Measurements from ENCODE around the gene TMEM161B. TPM values are rescaled to one million over a fixed set of nuclear protein-coding genes. Genes with fewer than 3 reads are reported as not detected.

Gene TMEM161B
- polyA plus RNA-seq, 1 donor from 2014 or later, result 72.0 TPM

- Histone ChIP-seq H3K4me3 (ENCODE audit: low read length) (no peak overlapping the region), H3K9me2 (ENCODE audit: insufficient read depth, low read length) (no peaks in the 10 kb centered on the region), H3F3A (ENCODE audit: insufficient read depth, low read length, poor library complexity, severe bottlenecking) (no peaks in the 10 kb centered on the region), H3K36me3 (ENCODE audit: insufficient read depth, low read length) (peaks cover 5% of the 10 kb centered on the region), H3K27ac (ENCODE audit: low read length) (no peak overlapping the region), H3K9me3 (ENCODE audit: low read length) (no peaks in the 10 kb centered on the region), H4K20me1 (ENCODE audit: insufficient read depth) (no peaks in the 10 kb centered on the region), H3K4me2 (ENCODE audit: low read length) (no peak overlapping the region), H3K9ac (ENCODE audit: low read length) (no peak overlapping the region), H3K79me2 (replicated peaks; ENCODE audit: insufficient read depth, low read length) (no peaks in the 10 kb centered on the region), H2AFZ (ENCODE audit: low read depth, low read length) (no peak overlapping the region), H3K27me3 (ENCODE audit: insufficient read depth, low read depth, low read length) (no peaks in the 10 kb centered on the region)
- no peak for TF ChIP-seq POLR2AphosphoS5 (IDR thresholded peaks at IDR 0.05)
- TF ChIP-seq TAF1 (IDR thresholded peaks at IDR 0.05; ENCODE audit: low read depth), result no peak
- TF ChIP-seq, protein P1, sequence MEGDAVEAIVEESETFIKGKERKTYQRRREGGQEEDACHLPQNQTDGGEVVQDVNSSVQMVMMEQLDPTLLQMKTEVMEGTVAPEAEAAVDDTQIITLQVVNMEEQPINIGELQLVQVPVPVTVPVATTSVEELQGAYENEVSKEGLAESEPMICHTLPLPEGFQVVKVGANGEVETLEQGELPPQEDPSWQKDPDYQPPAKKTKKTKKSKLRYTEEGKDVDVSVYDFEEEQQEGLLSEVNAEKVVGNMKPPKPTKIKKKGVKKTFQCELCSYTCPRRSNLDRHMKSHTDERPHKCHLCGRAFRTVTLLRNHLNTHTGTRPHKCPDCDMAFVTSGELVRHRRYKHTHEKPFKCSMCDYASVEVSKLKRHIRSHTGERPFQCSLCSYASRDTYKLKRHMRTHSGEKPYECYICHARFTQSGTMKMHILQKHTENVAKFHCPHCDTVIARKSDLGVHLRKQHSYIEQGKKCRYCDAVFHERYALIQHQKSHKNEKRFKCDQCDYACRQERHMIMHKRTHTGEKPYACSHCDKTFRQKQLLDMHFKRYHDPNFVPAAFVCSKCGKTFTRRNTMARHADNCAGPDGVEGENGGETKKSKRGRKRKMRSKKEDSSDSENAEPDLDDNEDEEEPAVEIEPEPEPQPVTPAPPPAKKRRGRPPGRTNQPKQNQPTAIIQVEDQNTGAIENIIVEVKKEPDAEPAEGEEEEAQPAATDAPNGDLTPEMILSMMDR (IDR thresholded peaks at IDR 0.05; ENCODE audit: poor library complexity, severe bottlenecking), result no peak
- no peak for TF ChIP-seq SMC3 (conservative IDR thresholded peaks at IDR 0.05; ENCODE audit: poor library complexity)
- no peak for TF ChIP-seq EZH2 (IDR thresholded peaks at IDR 0.05; ENCODE audit: borderline replicate concordance, insufficient read depth, low read length, poor library complexity, severe bottlenecking)
- no peak for TF ChIP-seq RAD21 (conservative IDR thresholded peaks at IDR 0.05)
- no peak for TF ChIP-seq REST (IDR thresholded peaks at IDR 0.05; ENCODE audit: borderline replicate concordance)
- no peak for TF ChIP-seq EP300 (conservative IDR thresholded peaks at IDR 0.05; ENCODE audit: poor library complexity, severe bottlenecking)
Observed at GRCh38 chr5:88288528-88289197, 20.0 kb upstream of the TMEM161B start.

GRCh38 chr5:88287846-88288527, 19.3 kb upstream of the TMEM161B start:
- Histone ChIP-seq H3K9me2 (ENCODE audit: insufficient read depth, low read length) (no peaks in the 10 kb centered on the region), H3K27ac (ENCODE audit: low read length) (no peak overlapping the region), H3K36me3 (ENCODE audit: insufficient read depth, low read length) (peaks cover 10% of the 10 kb centered on the region), H3F3A (ENCODE audit: insufficient read depth, low read length, poor library complexity, severe bottlenecking) (no peaks in the 10 kb centered on the region), H2AFZ (ENCODE audit: low read depth, low read length) (no peak overlapping the region), H4K20me1 (ENCODE audit: insufficient read depth) (no peaks in the 10 kb centered on the region), H3K79me2 (replicated peaks; ENCODE audit: insufficient read depth, low read length) (no peaks in the 10 kb centered on the region), H3K4me3 (ENCODE audit: low read length) (no peak overlapping the region), H3K27me3 (ENCODE audit: insufficient read depth, low read depth, low read length) (no peaks in the 10 kb centered on the region), H3K4me2 (ENCODE audit: low read length) (no peak overlapping the region), H3K9ac (ENCODE audit: low read length) (no peak overlapping the region), H3K9me3 (ENCODE audit: low read length) (no peaks in the 10 kb centered on the region)
- TF ChIP-seq MXI1 (conservative IDR thresholded peaks at IDR 0.05; ENCODE audit: poor library complexity, severe bottlenecking) (no peak), REST (IDR thresholded peaks at IDR 0.05; ENCODE audit: borderline replicate concordance) (no peak), POLR2AphosphoS5 (IDR thresholded peaks at IDR 0.05) (no peak), EZH2 (IDR thresholded peaks at IDR 0.05; ENCODE audit: borderline replicate concordance, insufficient read depth, low read length, poor library complexity, severe bottlenecking) (no peak), SMC3 (conservative IDR thresholded peaks at IDR 0.05; ENCODE audit: poor library complexity) (no peak), EP300 (conservative IDR thresholded peaks at IDR 0.05; ENCODE audit: poor library complexity, severe bottlenecking) (no peak), TAF1 (IDR thresholded peaks at IDR 0.05; ENCODE audit: low read depth) (no peak), RAD21 (conservative IDR thresholded peaks at IDR 0.05) (no peak)
- TF ChIP-seq, protein P1 (IDR thresholded peaks at IDR 0.05; ENCODE audit: poor library complexity, severe bottlenecking), result no peak

All from neural cell (in vitro differentiated cells).